ES-I3 (cell line): ENCODE measurements around the gene PAX5.

Experiments
- H3K36me3 ChIP-seq: 2 replicates; pipeline ENCODE4 v1.6.1; 2013; ENCODE audit warnings: mild to moderate bottlenecking, low read length, control low read depth, moderate library complexity; ENCODE audit not compliant: insufficient read depth
- H3K4me1 ChIP-seq: 2 replicates; pipeline ENCODE4 v1.6.1; 2013; ENCODE audit warnings: mild to moderate bottlenecking, control low read depth, low read length; ENCODE audit not compliant: insufficient read depth
- H3K9ac ChIP-seq: 2 replicates; pipeline ENCODE4 v1.6.1; 2013; ENCODE audit warnings: low read depth, mild to moderate bottlenecking, low read length, moderate library complexity
- H3K9me3 ChIP-seq: 2 replicates; pipeline ENCODE4 v1.6.1; 2013; ENCODE audit warnings: mild to moderate bottlenecking, low read length, moderate library complexity; ENCODE audit not compliant: control insufficient read depth, insufficient read depth

Gene PAX5

DNA sequence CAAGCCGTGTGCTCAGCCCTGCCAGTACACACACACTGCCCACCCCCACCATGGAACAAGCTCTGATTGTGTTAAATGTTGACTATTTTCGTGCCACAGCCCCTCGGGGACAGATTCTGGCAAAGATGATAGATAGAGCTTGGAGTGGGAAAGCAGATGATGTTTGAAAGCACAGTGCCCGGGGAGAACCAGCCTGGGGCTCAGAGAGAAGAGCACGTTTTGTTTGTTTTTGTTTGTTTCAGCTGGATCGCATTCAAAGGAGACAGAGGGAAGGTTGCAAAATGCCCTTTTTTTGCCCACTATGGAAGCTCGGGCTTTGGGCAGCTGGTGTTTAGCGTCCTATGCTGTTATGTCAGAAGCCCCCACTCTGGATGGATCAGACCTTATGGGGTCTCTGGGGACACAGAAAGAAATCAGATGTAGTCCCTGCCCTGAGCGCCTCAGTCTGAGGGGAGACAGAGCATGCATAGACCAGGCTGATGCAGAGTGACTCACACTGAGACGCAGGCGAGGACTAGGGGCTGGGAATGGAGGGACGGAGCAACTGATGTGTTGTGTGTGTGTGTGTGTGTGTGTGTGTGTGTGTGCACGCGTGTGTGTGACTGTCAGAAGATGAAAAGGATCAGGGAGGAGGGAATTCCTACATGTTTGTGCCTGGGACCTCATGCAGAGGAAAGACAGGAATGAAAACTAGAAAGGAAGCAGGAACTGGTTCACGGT is 231.7 kb downstream of the PAX5 start:
- no peaks in the 10 kb centered on the region for H3K36me3 ChIP-seq
- no peak overlapping the region for H3K9ac ChIP-seq
- H3K4me1 ChIP-seq, result 0 out of 2 replicates have a peak, but pooled peaks cover 5% of the 10 kb centered on the region
- no peaks in the 10 kb centered on the region for H3K9me3 ChIP-seq

DNA sequence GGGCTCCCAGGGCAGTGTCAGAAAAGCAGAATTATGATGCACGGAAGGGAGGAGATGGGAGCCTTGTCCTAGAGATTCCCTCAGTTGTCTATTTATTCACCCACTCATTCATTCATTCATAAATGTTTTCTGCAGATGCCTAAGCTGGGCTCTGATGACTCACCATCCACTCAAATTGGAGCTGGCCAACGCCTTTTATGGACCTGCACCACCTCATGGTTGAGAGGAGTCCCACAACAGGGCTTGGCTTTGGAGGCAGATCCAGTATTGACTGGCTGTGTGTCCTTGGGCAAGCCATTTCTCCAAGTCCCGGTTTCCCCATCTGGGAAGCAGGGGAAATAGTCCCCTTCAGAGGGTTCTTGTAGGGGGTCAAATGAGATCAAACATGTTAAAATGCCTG is 233.6 kb downstream of the PAX5 start:
- Histone ChIP-seq H3K4me1 (0 out of 2 replicates have a peak, but pooled peaks cover 5% of the 10 kb centered on the region), H3K9me3 (no peaks in the 10 kb centered on the region), H3K9ac (no peak overlapping the region), H3K36me3 (no peaks in the 10 kb centered on the region)

DNA sequence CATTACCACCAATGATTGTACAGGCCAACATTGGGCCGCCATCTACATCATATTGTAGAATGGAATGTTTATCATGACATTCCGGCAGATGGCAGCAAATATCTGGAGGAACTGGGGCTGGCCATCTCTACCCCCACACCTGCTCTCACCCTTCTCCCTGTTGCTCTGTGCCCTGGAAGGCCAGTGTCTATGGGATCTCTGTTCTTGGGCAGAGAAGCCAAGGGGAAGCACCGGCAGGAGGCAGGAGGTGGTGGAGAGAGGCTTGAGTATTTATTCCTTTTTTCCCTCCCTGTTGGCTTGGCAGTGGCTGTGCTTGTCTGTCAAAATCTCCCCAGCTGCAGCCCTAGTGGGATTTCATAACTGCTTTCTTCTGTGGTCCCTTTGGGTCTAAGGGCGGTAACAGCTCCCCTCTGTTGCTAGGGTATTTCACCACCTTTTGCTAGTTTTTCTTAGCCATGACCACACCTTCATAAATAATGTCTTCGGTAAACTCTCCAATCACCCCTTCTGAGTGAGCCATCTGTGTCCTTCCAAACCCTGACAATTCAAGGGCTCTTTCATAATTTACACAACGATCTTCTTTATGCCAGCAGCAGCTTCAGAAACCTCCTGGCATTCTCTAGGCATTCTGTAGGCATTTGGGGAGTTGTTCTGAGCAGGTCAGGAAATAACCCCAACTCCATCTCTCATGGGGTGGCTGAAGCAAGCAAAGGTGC is 235.6 kb downstream of the PAX5 start:
- H3K9ac ChIP-seq, result no peak overlapping the region
- 0 out of 2 replicates have a peak, but pooled peaks cover 5% of the 10 kb centered on the region for H3K4me1 ChIP-seq
- H3K9me3 ChIP-seq, result no peaks in the 10 kb centered on the region
- no peaks in the 10 kb centered on the region for H3K36me3 ChIP-seq

DNA sequence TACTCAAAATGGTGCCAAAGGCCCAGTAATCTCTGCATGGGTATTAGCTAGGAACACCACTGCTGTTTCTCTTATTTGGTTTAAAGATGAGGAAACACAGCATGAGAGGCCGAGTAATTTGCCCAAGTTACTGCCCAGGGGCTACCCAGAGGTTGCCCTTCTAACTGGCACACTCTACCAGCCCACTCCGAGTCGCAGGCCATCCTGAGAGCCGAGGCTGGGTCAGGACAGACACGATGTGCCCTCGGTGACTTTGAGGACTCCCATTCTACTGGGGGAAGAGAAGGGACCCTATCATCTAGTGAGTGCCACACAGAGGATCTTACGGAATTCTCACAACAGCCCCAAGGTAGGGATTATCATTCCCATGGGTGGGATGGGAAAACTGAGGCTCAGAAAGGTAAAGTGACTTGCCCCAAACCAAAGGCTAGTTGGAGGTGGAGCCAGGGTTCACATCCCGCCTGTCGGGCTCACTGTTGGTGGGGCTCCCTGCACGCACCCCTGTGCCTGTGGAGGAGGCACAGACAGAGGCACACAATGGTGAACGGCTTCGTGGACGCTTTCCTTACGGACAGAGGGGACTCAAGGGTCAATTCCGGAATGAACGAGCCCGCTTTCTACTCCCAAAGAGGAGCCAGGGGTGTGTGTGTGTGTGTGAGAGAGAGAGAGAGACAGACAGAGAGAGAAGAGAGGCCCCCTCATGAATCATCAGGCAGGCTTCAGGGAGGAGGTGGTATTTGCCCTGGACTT is 236.4 kb downstream of the PAX5 start:
- Histone ChIP-seq H3K9me3 (no peaks in the 10 kb centered on the region), H3K9ac (no peak overlapping the region), H3K36me3 (no peaks in the 10 kb centered on the region), H3K4me1 (0 out of 2 replicates have a peak, but pooled peaks cover 5% of the 10 kb centered on the region)

DNA sequence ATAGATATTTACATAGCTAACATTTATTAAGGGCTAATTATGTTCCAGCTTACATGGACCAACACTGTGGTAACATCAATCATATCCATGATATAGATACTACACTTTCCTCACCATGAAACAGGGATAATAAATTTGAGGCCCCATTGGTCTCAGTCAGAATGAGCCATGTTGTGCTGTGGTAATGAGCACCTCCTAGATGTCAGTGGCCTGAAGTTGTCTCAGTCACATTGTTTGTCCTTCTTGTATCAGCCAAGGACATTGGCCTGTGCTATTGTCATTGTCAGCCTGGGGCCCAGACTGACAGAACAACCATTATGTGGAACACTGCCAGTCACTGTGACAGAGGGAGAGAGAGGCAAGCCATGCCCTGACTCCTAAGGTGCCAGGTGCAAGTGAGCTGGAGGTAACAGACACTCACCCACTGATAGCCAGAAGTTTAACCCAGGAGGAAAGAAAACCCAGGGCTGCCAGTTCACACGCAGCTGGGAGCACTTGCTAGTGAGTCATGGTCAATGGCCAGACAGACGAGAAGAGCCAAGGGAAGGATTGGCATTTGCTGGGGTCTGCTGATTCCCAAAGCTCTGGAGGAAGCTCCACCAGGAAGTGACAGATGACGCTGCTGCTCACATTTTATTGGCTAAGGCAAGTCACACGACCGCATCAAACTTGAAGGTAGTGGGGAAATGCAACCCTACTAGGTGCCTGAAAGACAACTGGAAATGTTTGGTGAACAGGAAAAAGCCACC is 237.2 kb downstream of the PAX5 start:
- Histone ChIP-seq H3K4me1 (no peaks in the 10 kb centered on the region), H3K9me3 (no peaks in the 10 kb centered on the region)

DNA sequence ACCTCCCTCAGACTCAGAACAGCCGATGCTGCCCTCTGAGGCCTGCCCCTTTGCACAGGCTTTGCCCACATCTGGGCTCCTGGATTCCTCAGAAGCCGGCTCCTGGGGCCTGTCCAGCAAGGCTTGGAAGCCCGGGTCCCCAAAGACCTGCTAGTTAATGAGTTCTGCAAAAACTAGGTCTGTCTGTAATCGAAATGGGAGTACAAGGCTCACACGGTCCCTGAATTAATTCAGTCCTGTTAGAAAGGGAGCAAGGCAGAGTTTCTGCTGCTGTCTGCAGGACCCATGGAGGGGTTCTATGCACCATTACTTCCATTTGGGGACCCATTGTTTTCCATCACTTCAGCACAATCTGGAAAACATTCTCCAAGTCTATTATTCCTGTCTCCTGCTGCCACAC is 239.6 kb downstream of the PAX5 start:
- no peaks in the 10 kb centered on the region for H3K9me3 ChIP-seq
- no peaks in the 10 kb centered on the region for H3K36me3 ChIP-seq
- H3K4me1 ChIP-seq, result peaks cover 5% of the 10 kb centered on the region; the same call in 1 of the 2 replicates
- no peak overlapping the region for H3K9ac ChIP-seq

More for the DNA sequence above, 237.2 kb downstream of the PAX5 start:
- H3K9ac ChIP-seq, result no peak overlapping the region
- no peaks in the 10 kb centered on the region for H3K36me3 ChIP-seq

DNA sequence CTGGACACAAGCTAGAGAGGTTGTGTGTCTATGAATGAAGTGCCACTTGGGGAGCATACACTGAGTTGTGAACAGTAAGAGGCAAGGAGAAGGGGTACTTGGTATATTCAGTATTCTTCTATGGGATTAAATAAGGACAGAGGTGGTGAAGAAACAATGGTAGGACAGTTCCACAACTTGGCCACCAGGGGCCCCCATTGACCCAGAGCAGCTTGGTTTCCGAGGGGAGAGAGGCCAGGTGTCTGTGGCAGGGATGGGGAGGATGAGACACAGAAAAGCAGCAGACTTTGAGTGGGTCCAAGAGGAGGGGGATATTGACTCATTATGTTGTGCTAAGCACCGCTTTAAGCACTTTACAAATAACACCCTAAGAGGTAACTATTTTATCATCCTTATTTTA is 240.8 kb downstream of the PAX5 start:
- Histone ChIP-seq H3K4me1 (peaks cover 5% of the 10 kb centered on the region; the same call in 1 of the 2 replicates), H3K36me3 (no peaks in the 10 kb centered on the region), H3K9ac (no peak overlapping the region), H3K9me3 (no peaks in the 10 kb centered on the region)

DNA sequence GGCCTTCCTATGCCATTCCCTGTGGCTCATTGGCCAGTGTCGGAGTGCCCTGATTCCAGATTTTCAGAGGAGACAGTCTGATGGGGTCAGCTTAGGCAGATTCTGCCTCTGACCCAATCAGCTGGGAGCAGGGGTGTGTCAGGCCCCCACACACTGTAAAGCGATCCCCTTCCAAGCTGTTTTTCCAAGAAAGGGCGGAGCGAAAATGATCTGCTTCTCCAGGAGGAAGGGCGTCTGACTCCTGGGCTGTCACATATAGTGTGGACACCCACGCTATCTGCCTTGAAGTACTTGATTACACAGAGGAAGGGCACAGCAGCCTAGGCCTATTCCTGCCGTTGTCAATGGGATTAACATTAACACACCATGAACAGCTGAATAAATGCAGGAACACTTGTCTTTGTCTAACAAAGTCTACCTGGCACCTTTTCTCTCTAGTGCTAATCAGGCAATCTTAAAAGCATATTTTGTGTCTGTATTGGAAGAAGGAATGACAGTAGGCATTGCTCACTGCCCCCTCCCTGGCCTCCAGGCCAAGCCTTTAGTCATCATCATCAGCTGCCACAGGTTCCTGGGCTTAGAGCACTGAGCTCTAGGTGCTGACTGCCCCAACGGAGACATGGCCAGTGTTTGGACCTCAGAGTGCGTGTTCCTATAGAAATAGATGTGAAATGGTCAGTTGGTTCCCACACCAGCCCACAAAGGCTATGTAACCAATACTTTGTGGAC is 242.7 kb downstream of the PAX5 start:
- H3K4me1 ChIP-seq, result peaks cover 5% of the 10 kb centered on the region; the same call in 1 of the 2 replicates
- no peak overlapping the region for H3K9ac ChIP-seq
- no peaks in the 10 kb centered on the region for H3K9me3 ChIP-seq
- H3K36me3 ChIP-seq, result no peaks in the 10 kb centered on the region

DNA sequence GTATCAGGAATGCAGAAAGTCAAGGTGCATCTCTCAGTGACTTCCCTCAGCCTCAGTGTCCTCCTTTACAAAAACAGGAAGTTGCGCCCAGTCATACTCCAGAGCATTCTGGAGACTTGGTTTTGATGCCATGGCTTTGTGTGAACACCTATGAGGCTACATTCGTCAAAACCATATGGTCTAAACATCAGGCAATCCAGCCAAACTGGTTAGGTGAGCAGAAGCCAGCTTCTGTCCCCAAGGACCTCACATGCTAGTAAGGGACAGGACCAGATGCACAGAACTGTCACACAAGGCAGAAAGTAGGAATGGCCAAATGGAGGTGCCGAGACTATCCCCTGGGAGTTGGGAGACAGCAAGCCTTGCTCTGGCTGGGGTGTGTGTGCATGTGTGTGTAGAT is 244.2 kb downstream of the PAX5 start:
- H3K9me3 ChIP-seq, result no peaks in the 10 kb centered on the region
- H3K4me1 ChIP-seq, result peaks cover 5% of the 10 kb centered on the region; the same call in 1 of the 2 replicates
- H3K9ac ChIP-seq, result no peak overlapping the region
- H3K36me3 ChIP-seq, result no peaks in the 10 kb centered on the region

DNA sequence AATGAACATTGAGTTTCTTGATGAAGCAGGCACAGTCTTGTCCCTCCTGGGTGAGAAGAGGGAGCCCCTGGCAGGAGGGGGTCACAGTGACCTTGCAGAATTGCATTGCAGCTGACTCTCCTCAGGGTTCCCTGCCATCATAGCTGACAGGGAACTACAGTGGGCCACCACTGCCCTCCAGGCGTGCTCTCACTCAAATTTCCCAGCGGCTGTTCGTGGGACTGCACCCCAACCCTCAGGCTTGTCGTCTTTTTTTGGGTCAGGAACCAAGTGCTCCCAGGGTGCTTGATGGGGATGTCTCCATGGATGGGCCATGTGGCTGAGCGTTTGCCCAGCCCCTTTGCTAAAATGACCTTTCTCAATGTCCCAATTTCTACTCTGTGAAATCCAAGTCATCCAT is 245.5 kb downstream of the PAX5 start:
- Histone ChIP-seq H3K9me3 (no peaks in the 10 kb centered on the region), H3K9ac (no peak overlapping the region), H3K36me3 (no peaks in the 10 kb centered on the region), H3K4me1 (peaks cover 5% of the 10 kb centered on the region; the same call in 1 of the 2 replicates)

DNA sequence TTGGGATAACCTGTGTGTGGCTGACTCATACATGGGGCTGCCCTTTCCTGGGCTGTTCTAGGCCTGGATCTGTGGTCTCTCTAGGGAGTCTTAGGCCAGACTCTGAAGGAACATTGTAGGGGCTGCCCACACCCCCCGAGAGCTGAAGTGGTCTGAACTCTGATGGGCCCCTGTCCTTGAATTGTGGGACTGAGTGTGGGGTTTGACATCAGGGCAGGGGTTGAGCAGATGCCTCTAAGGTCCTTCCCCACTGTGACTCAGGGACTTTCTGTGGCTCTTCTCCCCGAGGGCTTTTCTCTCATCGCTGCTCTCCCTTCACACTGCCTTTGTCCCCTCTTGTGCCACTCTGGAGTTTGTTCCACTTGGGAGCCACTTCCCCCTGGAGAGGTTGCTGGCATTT is 246.4 kb downstream of the PAX5 start:
- Histone ChIP-seq H3K36me3 (no peaks in the 10 kb centered on the region), H3K9ac (no peak overlapping the region), H3K9me3 (no peaks in the 10 kb centered on the region), H3K4me1 (peaks cover 5% of the 10 kb centered on the region; the same call in 1 of the 2 replicates)
